ENCODE data around the gene CLDN8. TPM values are rescaled to one million over a fixed set of nuclear protein-coding genes. Genes with fewer than 3 reads are reported as not detected.

The CLDN8 gene
- total RNA-seq, 2 experiments from 2014 or later = not detected

GRCh38 chr21:30186242-30186641, 29.7 kb downstream of the CLDN8 start:
- Mint-ChIP-seq H3K4me3 (no peak overlapping the region), H3K9me3 (ENCODE audit: low read depth) (no peaks in the 10 kb centered on the region), H3K4me1 (no peaks in the 10 kb centered on the region), H3K36me3 (no peaks in the 10 kb centered on the region), H3K27me3 (no peaks in the 10 kb centered on the region), H3K27ac (no peak overlapping the region)
- CTCF ChIA-PET = no interaction called here
- ATAC-seq (no peak), DNase-seq (no peak)

GRCh38 chr21:30168086-30168485, 47.8 kb downstream of the CLDN8 start:
- Mint-ChIP-seq H3K27me3 (no peaks in the 10 kb centered on the region), H3K36me3 (no peaks in the 10 kb centered on the region), H3K27ac (no peak overlapping the region), H3K4me1 (no peaks in the 10 kb centered on the region), H3K9me3 (ENCODE audit: low read depth) (peaks cover 6% of the 10 kb centered on the region), H3K4me3 (no peak overlapping the region)
- DNase-seq (no peak), ATAC-seq (no peak)
- CTCF ChIA-PET = no interaction called here

- Mint-ChIP-seq H3K4me1 (no peaks in the 10 kb centered on the region), H3K36me3 (no peaks in the 10 kb centered on the region), H3K27me3 (no peaks in the 10 kb centered on the region), H3K9me3 (ENCODE audit: low read depth) (peaks cover 6% of the 10 kb centered on the region), H3K4me3 (no peak within 1 kb of the TSS), H3K27ac (no peak within 1 kb of the TSS)
- ATAC-seq = no peak
- DNase-seq = no peak
- CTCF ChIA-PET = no interaction called here
These were observed 49.2 kb downstream of the CLDN8 start, which contains the start of gene CLDN17 for GRCh38 chr21:30166705-30167104. CLDN17 (minus strand) TSS chr21:30166805; CDS start chr21:30166617, 188 bp downstream.

GRCh38 chr21:30166171-30166570, 49.7 kb downstream of the CLDN8 start:
- DNase-seq = no peak
- no peak overlapping the region for H3K27ac Mint-ChIP-seq
- H3K4me1 Mint-ChIP-seq = no peaks in the 10 kb centered on the region
- CTCF ChIA-PET = no interaction called here
- ATAC-seq = no peak
- no peaks in the 10 kb centered on the region for H3K36me3 Mint-ChIP-seq
- H3K4me3 Mint-ChIP-seq = no peak overlapping the region
- H3K9me3 Mint-ChIP-seq (ENCODE audit: low read depth) = peaks cover 6% of the 10 kb centered on the region
- H3K27me3 Mint-ChIP-seq = no peaks in the 10 kb centered on the region

GRCh38 chr21:30164796-30165195, 51.1 kb downstream of the CLDN8 start:
- CTCF ChIA-PET = no interaction called here
- DNase-seq = no peak
- Mint-ChIP-seq H3K36me3 (no peaks in the 10 kb centered on the region), H3K4me3 (no peak overlapping the region), H3K27ac (no peak overlapping the region), H3K9me3 (ENCODE audit: low read depth) (peaks cover 4% of the 10 kb centered on the region), H3K4me1 (no peaks in the 10 kb centered on the region), H3K27me3 (no peaks in the 10 kb centered on the region)
- ATAC-seq = no peak

Other genes with a start within 250 kb of the CLDN8 start
- gene CLDN17, start 49.3 kb downstream of the CLDN8 start, total RNA-seq = not detected
- gene KRTAP24-1, start 66.9 kb upstream of the CLDN8 start, total RNA-seq = not detected
- not detected for gene KRTAP25-1, start 73.4 kb upstream of the CLDN8 start, total RNA-seq
- gene KRTAP26-1, start 104.2 kb upstream of the CLDN8 start, total RNA-seq = not detected
- gene KRTAP27-1, start 121.6 kb upstream of the CLDN8 start, total RNA-seq = not detected
- not detected for gene KRTAP23-1, start 132.5 kb upstream of the CLDN8 start, total RNA-seq
- not detected for gene KRTAP13-2, start 156.2 kb upstream of the CLDN8 start, total RNA-seq
- gene KRTAP13-1, start 179.9 kb upstream of the CLDN8 start, total RNA-seq = not detected
- not detected for gene KRTAP13-3, start 209.8 kb upstream of the CLDN8 start, total RNA-seq
- not detected for gene KRTAP13-4, start 214.1 kb upstream of the CLDN8 start, total RNA-seq
- gene KRTAP15-1, start 224.2 kb upstream of the CLDN8 start, total RNA-seq = not detected